Cardiac muscle cell (in vitro differentiated cells and primary cell): ENCODE measurements around the gene SMARCD1. TPM values are rescaled to one million over a fixed set of nuclear protein-coding genes. Genes with fewer than 3 reads are reported as not detected.

Experiments used
- DNase-seq, 2 donors: peaks; one replicate each; pipeline versions ENCODE4 v3.0.0 to v3.0.0-alpha.2; 2010 to 2017; ENCODE audit warnings: low read depth in 1 of 2, low spot score in 1 of 2
- H3K27ac ChIP-seq: fragments of 200-600 bp; sonication (generic); 2 replicates; pipeline ENCODE4 v1.5.1; 2016
- H3K27me3 ChIP-seq: fragments of 200-600 bp; sonication (generic); 2 replicates; pipeline ENCODE4 v1.6.0; 2016; ENCODE audit warnings: control low read depth
- H3K36me3 ChIP-seq: fragments of 200-600 bp; sonication (generic); 2 replicates; pipeline ENCODE4 v1.5.1; 2016; ENCODE audit warnings: control low read depth
- H3K4me1 ChIP-seq: fragments of 200-600 bp; sonication (generic); 2 replicates; pipeline ENCODE4 v1.8.1; 2017; ENCODE audit warnings: low read depth, mild to moderate bottlenecking, mixed run types
- H3K4me3 ChIP-seq: fragments of 200-600 bp; sonication (generic); 2 replicates; pipeline ENCODE4 v1.5.1; 2016; ENCODE audit warnings: mild to moderate bottlenecking
- H3K9me3 ChIP-seq: fragments of 200-600 bp; sonication (generic); 2 replicates; pipeline ENCODE4 v1.5.1; 2017; ENCODE audit warnings: low read depth, mild to moderate bottlenecking, control low read depth
- polyA plus RNA-seq: library from polyadenylated mRNA; unstranded; fragments of >200 nt; fragmentation: Nextera tagmentation; extraction: Ambion mirVana; gene quantifications from 2 replicates; pipeline ENCODE4 v1.2.1, GENCODE V29; 2016
- total RNA-seq: library from RNA; depleted of rRNA; stranded (reverse); fragments of >200 nt; gene quantifications from 2 replicates; pipeline ENCODE4 v1.2.3, GENCODE V29; 2016
- TF ChIP-seq, protein P1 (sequence below): IDR thresholded peaks from 2 replicates; pipeline ENCODE4 v1.5.1; 2012; ENCODE audit warnings: low read depth, mild to moderate bottlenecking, low read length

Gene SMARCD1
- total RNA-seq (97.8 and 108 TPM in 2 replicates), polyA plus RNA-seq (40.7 and 45.1 TPM in 2 replicates)

DNA sequence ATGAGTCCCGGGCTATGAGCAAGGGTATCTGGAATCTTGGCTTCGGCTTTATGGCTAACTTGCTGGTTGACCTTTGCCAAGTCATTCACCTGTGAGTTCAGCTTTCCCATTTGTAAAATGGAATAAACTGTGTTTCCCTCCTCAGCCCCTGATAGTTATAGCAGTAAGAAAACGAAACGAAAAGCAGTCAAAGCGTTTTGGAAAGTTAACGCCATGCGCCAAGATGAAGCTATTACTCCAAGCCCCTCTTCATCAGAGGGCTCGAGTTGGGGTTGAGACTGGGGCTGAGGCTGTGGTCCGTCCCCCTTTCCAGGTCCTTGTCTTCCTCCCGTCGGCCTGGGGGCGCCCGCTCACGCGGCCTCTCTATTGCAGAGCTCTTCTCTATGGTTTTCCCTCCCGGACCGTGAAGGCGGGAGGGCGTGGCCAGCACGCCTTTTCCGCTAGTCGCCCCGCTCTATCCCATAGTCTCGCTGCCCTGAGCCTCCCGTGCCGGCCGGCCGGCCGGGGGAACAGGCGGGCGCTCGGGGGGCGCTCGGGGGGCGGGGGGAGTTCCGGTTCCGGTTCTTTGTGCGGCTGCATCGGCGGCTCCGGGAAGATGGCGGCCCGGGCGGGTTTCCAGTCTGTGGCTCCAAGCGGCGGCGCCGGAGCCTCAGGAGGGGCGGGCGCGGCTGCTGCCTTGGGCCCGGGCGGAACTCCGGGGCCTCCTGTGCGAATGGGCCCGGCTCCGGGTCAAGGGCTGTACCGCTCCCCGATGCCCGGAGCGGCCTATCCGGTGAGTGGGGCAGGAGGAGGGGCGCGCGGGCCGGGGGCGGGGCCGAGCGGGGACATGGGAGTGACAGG is at the start of gene SMARCD1:
SMARCD1 (plus strand) TSS at position 568 of the 840 bp plus-strand sequence; CDS start at position 596, 28 bp downstream.
- TF ChIP-seq, protein P1, sequence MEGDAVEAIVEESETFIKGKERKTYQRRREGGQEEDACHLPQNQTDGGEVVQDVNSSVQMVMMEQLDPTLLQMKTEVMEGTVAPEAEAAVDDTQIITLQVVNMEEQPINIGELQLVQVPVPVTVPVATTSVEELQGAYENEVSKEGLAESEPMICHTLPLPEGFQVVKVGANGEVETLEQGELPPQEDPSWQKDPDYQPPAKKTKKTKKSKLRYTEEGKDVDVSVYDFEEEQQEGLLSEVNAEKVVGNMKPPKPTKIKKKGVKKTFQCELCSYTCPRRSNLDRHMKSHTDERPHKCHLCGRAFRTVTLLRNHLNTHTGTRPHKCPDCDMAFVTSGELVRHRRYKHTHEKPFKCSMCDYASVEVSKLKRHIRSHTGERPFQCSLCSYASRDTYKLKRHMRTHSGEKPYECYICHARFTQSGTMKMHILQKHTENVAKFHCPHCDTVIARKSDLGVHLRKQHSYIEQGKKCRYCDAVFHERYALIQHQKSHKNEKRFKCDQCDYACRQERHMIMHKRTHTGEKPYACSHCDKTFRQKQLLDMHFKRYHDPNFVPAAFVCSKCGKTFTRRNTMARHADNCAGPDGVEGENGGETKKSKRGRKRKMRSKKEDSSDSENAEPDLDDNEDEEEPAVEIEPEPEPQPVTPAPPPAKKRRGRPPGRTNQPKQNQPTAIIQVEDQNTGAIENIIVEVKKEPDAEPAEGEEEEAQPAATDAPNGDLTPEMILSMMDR = peak; percentile 69
- no peaks in the 10 kb centered on the region for H3K9me3 ChIP-seq

GRCh38 chr12:50038336-50038735 is 46.8 kb upstream of the SMARCD1 start:
- H3K27me3 ChIP-seq = no peaks in the 10 kb centered on the region
- no peaks in the 10 kb centered on the region for H3K36me3 ChIP-seq
- H3K4me1 ChIP-seq = no peaks in the 10 kb centered on the region
- TF ChIP-seq, protein P1 = no peak
- H3K4me3 ChIP-seq = no peak overlapping the region
- no peak overlapping the region for H3K27ac ChIP-seq
- no peak for DNase-seq
- no peaks in the 10 kb centered on the region for H3K9me3 ChIP-seq

More for the DNA sequence above, at the start of gene SMARCD1:
- no peaks in the 10 kb centered on the region for H3K4me1 ChIP-seq
- peak within 1 kb of the TSS; percentile 96 for H3K27ac ChIP-seq
- no peaks in the 10 kb centered on the region for H3K27me3 ChIP-seq
- peak; percentile 95 to 96 for DNase-seq
- H3K36me3 ChIP-seq = peaks cover 20% of the 10 kb centered on the region
- H3K4me3 ChIP-seq = peak within 1 kb of the TSS; percentile 93

GRCh38 chr12:50039151-50039835 is 45.8 kb upstream of the SMARCD1 start:
- no peaks in the 10 kb centered on the region for H3K36me3 ChIP-seq
- DNase-seq = peak; percentile 86 to 90
- H3K4me1 ChIP-seq = no peaks in the 10 kb centered on the region

DNA sequence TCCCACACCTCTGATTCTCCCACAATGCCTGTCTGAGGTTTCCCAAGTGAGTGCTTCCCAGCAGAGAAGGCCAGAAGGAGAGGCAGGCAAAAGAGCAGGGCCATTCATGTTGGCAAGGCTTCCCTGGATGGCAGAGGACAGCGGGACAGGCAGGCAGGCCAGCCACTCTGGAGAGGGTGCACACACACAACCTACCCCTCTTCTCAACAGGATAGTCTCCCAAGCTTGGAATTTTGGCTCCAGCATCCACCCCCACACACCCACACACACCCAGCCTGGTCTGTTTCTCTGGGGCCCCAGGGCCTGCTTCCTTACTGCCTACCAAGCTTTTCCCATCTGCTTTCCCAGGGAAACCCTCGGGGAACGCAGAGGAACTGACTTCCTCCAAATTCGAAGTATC is 44.5 kb upstream of the SMARCD1 start:
- Histone ChIP-seq H3K4me3 (no peak overlapping the region), H3K27me3 (no peaks in the 10 kb centered on the region), H3K36me3 (no peaks in the 10 kb centered on the region), H3K9me3 (no peaks in the 10 kb centered on the region), H3K4me1 (no peaks in the 10 kb centered on the region), H3K27ac (no peak overlapping the region)
- DNase-seq = no peak
- TF ChIP-seq, protein P1 = no peak

More at GRCh38 chr12:50039151-50039835, 45.8 kb upstream of the SMARCD1 start:
- Histone ChIP-seq H3K4me3 (no peak overlapping the region), H3K27me3 (no peaks in the 10 kb centered on the region), H3K27ac (no peak overlapping the region), H3K9me3 (no peaks in the 10 kb centered on the region)
- TF ChIP-seq, protein P1 = peak; percentile 95

DNA sequence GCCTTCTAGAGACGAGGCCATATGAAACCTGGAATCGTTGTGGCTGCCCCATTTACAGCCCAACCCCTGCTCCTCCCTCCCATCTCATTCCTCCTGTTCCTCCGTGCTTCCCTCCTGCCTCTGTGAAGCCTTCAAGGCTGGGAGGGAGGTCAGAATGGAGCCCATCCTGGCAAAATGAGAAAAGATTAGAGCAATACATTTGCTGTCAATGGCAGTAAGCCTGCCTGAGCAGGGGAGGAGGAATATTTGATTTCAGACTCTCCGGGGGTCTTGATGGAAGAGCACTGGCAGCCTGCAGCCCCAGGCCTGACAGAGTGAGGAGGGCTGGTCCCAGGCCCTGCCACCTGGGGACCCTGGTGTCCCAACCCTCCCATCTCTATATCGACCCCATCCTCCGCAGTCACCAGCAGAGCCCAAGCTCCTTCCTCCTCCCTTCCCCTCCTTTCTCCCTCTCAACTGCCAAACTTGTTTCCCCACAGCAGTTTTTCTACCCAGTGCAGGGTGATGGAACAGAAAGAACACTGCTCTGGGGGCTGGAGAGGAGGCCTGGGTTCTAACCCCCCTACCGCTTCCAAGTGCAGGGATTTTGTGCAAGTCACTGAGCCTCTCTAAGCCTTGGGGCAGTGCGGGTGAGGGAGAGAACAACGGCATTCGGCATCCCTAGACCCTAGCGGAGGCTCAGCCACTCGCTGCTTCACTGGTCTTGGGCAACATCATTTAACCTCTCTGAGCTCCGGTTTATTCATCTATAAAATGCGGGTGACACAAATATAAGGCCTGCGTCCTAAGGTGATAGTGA is 43.9 kb upstream of the SMARCD1 start:
- Histone ChIP-seq H3K27ac (no peak overlapping the region), H3K4me3 (no peak overlapping the region), H3K9me3 (no peaks in the 10 kb centered on the region), H3K4me1 (no peaks in the 10 kb centered on the region), H3K27me3 (no peaks in the 10 kb centered on the region), H3K36me3 (no peaks in the 10 kb centered on the region)
- TF ChIP-seq, protein P1 = no peak
- no peak for DNase-seq
